Stimulated activated CD8-positive, alpha-beta memory T cell treated with anti-CD3 and anti-CD28 coated beads, Interleukin-2, amount 100 ng/mL, for 1 hour (primary cell): Measurements from ENCODE around the gene NVL.
"Not testable (repeated sequence)": the region's sequence is repeated elsewhere in the genome, so short reads cannot be mapped to it uniquely, and the experiment has no call there.

Source experiments
- DNase-seq, 2 donors: peaks; one replicate each; pipeline ENCODE4 v3.0.0-alpha.2; 2020; ENCODE audit warnings: low read depth in 2 of 2

The NVL gene

GRCh38 chr1:224329842-224330753, at the start of gene NVL:
Gene NVL, minus strand, starts transcription at chr1:224330172. Its CDS starts 45 bp downstream, at chr1:224330127.
- DNase-seq, result peak; percentile 51 to 67

GRCh38 chr1:224378855-224379631, 49.1 kb upstream of the NVL start:
- DNase-seq, result no peak

- DNase-seq, result no peak
Observed at GRCh38 chr1:224377676-224378006, 47.7 kb upstream of the NVL start.

GRCh38 chr1:224375059-224375458, 45.1 kb upstream of the NVL start:
- DNase-seq, result no peak

DNA sequence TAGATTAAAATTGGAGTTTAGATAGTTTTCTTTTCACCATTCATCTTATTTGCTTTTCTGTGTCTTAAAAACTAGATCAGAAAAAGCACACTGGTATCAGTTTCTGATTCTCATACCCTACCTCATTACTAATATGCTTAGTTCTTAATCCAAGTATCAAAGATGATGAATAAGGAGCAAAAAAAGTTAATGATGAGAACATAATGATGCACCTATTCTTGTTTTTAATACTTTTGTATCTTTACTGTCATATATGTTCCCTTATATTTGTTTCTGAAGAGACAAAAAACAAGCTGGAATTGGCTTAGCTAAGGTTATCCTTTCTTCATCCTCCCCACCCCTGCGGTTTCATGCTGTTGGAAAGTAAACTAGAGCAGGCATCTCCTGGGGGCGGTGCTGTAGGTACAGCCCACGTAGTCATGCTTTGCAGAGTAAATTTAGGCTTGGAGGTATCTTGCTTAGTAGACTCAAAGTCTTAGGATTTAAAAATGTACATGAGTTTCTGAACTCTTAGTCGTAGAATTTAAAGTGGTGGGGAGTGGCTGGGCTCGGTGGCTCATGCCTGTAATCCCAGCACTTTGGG, 43.1 kb upstream of the NVL start:
- no peak for DNase-seq

- no peak for DNase-seq
Observed at GRCh38 chr1:224368409-224368808, 38.4 kb upstream of the NVL start.

DNA sequence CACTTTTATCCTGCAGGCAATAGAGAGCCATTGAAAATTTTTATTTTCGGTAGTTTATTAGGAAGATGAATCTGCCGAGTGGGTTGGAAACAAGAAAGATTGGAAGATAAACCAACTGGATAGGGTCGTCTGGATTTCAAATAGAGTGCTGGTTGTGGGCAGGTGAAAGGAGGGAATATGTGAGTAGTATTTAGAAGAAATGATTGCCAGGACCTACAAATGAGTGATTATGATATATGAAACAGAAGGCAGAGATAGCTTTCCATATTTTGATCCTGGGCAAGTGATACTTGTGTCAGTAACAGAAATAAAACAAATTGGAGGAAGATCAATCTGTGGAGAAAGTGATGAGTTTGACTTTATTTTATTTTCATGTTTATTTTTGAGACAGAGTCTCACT, 29.2 kb upstream of the NVL start:
- DNase-seq, result no peak

DNA sequence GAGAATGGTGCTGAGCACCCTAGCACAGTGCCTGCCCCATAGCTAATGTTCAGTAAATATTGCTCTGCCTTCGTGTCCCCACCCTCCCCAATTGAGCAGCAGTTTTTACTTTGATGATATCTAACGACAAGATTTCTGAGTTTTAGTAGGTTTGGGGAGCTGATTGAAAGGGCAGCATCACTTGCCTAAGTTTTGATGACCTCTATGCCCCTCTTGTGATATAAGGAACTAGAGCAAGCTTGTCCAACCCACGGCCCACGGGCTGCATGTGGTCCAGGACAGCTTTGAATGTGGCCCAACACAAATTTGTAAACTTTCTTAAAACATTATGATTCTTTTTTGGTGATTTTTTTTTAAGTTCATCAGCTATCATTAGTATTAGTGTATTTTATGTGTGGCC, 28.3 kb upstream of the NVL start:
- no peak for DNase-seq

GRCh38 chr1:224357626-224358124, 27.7 kb upstream of the NVL start:
- DNase-seq, result no peak

- DNase-seq, result peak; percentile 68 to 83
Observed at GRCh38 chr1:224356685-224357625, 27.0 kb upstream of the NVL start, which contains the start of gene CNIH4. Gene CNIH4, plus strand, starts transcription at chr1:224356879. Its CDS starts 46 bp downstream, at chr1:224356925.

- DNase-seq, result no peak
Observed at GRCh38 chr1:224353975-224354925, 24.3 kb upstream of the NVL start.

DNA sequence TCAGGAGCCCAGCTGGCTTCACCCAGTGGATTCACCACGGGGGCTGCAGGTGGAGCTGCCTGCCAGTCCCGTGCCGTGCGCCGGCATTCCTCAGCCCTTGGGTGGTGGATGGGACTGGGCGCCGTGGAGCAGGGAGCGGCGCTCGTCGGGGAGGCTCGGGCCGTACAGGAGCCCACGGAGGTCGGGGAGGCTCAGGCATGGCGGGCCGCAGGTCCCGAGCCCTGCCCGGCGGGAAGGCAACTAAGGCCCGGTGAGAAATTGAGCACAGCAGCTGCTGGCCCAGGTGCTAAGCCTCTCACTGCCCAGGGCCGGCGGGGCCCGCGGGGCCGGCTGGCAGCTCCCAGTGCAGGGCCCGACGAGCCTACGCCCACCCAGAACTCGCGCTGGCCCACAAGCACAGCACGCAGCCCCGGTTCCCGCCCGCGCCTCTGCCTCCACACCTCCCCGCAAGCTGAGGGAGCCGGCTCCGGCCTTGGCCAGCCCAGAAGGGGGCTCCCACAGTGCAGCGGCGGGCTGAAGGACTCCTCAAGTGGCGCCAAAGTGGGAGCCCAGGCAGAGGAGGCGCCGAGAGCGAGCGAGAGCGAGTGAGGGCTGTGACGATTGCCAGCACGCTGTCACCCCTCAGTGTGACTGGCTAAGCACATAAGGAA, 22.6 kb upstream of the NVL start:
- not testable (repeated sequence) for DNase-seq

- not testable (repeated sequence) for DNase-seq
Observed at GRCh38 chr1:224349716-224350115, 19.7 kb upstream of the NVL start.

DNA sequence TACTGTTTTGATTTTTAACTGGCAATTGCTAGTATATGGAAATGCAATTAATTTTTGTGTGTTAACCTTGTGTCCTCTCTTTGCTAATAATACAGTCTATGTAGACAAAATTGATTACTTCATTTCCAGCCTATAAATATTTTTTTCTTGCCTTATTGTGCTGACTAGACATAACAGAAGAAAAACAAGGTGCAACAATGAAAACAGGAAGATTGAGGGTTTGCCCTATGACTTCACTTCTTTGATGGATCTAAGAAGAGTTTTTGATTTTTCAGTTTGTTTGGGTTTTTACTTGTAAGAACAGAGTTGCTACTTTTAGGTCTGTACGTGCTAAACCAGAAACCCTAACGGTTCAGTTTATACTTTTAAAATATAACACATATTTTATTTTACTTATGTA, 18.2 kb upstream of the NVL start:
- DNase-seq, result no peak

GRCh38 chr1:224343679-224344078, 13.7 kb upstream of the NVL start:
- no peak for DNase-seq

DNA sequence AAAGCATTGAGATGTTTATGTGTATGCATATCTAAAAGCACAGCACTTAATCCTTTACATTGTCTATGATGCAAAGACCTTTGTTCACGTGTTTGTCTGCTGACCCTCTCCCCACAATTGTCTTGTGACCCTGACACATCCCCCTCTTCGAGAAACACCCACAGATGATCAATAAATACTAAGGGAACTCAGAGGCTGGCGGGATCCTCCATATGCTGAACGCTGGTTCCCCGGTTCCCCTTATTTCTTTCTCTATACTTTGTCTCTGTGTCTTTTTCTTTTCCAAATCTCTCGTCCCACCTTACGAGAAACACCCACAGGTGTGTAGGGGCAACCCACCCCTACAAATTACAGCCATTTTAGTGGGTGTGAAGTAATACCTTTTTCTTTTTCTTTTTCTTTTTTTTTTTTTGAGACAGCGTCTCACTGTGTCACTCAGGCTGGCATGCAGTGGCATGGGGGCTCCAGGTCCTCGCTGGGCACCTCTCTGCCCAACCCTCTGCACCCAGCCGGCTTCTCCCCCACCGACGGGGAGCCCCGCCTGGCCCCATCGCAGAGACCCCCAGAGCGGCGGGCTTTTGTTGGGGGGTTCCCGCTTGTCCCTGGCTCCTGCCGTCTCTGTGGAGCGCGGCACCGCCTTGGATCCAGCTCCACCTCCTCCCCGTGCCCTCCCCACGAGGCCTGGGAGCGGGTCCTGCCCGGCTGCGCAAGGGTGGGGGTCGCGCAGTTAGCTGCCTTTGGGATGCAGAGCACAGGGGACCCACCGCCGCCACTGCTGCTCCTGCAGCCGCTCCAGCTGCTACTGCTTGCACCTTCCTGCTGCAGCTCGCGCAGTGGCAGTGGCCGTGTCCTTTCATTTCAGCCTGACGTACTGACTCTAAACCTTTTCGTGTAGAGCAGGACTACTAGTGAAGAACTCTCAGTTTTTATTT, 10.7 kb upstream of the NVL start:
- not testable (repeated sequence) for DNase-seq

- DNase-seq, result no peak
Observed at GRCh38 chr1:224339442-224340033, 9.6 kb upstream of the NVL start.
